HG02623 (cell line): Measurements from ENCODE around the gene TSPOAP1.
A peak's percentile ranks its signal among the peaks of the same experiment; 100 is the strongest.

ENCODE experiments used
- ATAC-seq: cut with Tn5 transposase; IDR thresholded peaks from one replicate; pipeline ENCODE4 v1.9.1; 2021; ENCODE audit warnings: moderate library complexity; ENCODE audit not compliant: unreplicated experiment

Gene TSPOAP1

DNA sequence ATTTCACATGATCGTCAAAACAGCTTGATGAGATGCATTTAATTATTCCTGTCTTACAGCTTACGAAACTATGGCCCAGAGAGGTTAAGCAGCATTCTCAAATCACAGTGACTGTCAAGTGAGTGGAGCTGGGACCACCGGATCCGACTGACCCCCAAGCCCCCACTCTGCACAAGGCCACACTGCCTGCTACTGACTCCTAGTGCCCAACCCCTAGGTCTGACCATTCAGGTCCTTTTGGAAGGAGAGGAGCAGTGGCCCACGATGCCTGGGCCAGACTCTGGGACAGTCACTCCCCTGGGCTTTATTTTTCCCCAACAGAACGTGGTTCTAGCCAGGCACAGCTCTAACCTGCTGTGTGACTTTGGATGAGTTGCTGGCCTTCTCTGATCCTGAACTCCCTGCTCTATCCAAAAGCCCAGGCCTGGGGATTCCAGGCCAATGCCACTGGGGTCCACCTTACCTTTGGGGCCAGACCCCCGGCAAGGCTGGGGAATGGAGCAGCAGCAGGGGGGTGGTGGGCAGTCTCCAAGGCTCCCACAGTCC, 9.9 kb downstream of the TSPOAP1 start:
- ATAC-seq: no peak

DNA sequence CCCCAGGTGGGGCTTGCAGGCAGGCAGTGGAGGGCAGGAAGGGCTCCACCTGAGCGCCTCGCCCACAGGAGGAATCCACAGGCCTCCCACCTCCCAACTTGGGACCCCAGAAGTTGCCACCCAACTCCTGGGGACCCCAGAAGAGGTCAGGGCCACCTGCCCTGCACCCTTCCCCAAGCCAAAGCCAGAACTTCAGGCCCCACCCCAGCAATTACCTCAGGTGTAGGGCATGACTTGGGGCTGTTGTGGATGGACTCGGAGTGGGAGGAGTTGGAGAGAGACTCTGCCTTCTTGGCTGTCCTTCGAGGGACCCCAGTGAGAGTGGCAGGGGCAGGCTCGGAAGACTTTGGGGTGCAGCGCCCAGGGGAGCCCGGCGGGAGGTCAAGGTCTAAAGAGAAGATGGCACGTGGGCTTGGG, 10.5 kb downstream of the TSPOAP1 start:
- ATAC-seq: no peak

DNA sequence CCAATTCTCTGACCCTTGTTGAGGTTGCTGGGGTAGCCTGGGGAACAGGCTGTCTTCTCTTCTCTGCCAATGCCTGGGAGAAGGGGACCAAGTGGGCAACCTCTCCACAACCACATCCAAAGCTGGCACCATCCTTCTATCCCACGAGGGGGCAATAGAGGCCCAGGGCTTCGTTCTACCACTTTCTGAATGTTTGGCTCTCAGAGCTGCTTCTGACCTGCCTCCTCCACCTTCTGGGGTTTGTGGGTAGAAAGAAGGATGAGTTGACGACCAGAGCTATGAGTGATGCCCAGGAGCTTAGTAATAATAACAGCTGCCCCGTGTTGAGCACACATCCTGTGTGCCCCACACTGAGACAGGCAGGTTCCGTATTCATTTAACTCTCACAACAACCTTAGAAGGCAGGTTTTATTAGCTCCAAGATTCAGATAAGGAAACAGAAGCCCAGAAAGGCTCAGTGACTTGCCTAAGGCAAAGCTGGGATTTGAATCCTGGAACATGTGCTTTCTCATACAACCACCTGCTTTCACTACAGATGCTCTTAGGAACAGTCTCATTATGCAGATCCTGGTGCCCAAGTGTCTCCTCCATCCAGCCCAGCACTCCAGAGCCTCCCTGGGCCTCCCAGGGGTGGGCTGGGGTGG, 11.1 kb downstream of the TSPOAP1 start:
- peak; percentile 50 for ATAC-seq

DNA sequence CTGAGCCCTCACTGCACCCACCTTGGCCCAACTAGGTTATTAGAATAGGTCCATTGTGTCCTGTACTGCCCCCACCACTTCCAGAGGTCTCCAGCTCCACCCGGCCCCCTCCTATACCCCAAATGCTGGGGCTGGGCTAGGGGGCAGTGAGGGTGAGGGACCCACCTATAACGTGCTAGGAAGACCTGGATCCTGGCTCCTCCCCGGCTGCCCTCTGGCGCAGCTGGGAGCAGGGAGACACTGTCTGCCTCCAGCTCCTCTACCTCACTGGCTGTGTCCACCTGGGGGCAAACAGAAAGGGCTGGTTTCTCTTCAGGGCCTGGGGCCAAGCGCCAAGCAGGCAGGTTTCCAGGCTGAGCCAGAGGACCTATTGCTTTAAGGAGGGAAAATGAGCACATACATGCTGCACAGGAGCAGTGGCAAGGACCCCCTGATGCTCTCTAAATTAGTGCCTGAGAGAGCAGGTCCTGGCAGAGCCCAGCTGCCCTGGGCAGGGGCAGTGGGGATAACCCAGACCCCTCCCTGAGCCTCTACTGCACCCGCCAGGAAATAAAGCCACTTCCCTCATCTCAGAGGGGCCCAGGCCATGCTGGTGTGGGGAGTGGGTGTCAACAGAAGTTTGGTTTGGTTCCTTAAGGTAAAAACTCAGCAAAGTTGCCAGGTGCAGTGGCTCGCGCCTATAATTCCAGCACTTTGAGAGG, 12.2 kb downstream of the TSPOAP1 start:
- ATAC-seq: no peak

DNA sequence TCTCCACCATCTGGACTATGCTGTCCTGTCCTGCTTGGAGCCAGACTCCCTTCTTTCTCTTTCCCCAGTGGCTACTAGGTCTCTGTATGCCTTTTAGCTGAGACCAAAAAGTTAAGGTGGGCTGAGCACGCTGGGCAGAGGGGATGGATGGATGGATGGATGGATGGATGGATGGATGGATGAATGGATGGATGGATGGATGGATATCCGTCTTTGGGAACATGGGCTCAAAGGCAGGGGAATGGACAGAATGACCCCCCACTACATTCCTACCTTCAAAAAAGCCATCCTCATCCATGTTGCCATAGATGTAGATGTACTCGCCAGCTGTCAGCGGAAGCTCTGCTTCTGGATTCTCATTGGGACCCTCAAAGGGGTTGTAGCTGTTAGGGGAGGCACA, 12.8 kb downstream of the TSPOAP1 start:
- ATAC-seq: no peak

DNA sequence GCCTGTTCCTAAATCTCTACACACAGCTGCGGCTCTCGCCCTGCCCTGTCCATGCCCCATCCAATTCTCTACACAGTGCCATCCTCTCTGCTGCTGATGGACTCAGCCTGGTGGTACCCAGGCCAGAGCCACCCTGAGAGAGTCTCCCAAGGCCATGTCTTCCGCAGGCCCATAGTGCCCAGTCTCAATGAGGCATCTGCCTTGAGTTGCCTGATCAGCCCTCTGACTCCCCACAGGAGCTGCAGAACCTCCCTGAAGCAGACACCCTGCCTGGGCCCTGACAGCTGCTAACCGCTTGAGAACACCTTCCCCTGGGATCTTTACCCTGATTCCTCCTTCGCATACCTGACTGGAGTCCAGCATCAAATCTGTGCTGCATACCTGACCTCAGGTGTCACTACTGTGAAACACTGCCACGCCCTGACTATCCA, 13.3 kb downstream of the TSPOAP1 start:
- ATAC-seq: no peak

DNA sequence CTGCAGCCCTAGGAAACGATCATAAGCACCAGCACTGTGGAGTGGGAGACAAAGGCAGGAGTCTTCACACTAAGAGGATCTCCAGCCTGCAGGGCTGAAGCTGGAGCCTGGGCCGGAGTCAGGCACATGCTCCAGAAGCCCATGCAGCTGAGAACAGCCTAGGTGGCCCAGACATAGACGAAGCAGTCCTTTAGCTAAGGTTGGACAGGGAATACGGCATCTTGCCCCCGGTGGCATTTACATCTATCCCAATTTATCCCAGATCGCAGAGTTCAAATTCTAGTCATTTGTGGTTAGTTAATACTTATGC, 13.9 kb downstream of the TSPOAP1 start:
- no peak for ATAC-seq

DNA sequence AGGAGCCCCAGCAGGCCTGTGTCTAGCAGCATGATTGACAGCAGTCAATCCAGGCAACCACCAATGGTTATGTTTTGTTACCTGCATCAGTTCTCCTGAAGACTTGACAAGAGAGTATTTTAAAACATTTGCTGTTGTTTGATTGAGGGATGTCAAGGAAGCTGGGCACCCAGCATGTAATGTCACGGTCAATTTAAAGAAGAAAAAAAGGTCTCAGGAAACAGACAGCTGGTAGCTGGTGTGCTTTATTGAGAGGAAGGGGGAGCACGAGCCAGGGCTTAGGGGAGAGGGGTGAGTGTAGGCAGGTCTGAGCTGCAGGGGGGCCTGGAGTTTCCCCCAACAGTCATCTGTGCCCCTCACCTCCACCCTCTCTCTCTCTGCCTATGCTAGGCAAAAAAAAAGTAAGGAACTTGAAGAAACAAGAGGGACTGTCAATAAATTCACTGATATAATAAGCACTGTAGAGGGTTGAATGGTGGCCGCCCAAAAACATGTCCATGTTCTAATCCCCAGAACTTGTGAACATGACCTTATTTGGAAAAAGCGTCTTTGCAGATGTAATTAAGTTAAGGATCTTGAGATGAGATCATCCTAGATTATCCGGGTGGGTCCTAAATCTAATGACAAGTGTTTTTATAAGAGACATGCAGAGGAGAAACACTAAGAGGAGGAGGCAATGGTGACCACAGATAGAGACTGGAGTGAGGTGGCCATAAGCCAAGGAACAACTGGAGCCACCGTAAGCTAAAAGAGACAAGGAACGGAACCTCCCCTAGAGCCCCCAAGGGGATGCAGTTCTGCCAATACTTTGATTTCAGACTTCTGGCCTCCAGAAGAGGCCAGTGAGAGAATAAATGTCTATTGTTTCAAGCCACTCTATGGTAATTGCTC, 14.5 kb downstream of the TSPOAP1 start:
- no peak for ATAC-seq

DNA sequence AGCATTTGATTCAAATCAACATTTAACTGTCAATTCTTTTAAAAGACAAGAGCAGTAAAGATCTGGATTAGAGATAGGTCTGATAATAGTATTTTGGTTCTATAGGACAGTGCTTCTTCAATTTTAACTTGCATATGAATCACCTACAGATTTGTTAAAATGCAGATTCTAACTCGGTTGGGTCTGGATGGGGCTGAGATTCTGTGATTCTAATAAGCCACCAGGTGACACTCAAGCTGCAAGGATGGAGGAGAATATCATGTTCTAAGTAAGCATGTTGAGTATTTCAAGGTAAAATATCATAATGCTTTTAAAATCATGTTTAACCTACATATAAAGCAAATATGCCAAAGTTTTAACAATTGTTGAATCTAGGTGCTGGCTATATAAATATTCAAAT, 15.8 kb downstream of the TSPOAP1 start:
- no peak for ATAC-seq

DNA sequence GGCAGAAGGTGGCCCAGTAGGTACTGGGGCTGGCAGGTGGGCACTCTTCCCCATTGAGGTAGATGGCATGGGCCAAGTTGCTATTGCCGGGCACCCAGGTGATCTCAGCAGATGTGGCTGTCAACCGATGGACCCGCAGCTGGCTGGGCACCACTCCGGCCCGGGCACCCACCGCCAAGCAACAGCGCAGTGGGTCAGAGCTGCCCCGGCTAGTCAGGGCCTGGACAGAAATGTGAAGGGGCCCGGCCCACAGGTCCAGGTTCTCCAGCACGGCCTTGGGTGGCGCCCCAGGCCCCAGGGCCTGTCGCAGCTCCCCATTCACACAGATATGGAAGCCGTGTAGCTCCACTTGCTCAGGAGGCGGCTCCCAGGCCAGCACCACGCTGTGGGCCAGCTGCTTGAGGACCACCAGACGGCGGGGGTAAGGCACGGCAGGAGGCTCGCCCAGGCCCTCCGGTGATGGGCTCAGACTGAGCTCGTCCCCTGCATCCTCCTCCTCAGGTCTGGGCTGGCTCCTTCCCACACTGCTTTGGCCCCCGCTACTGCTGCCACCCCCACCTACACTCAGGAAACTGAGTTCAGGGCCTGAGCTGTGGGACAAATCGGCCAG, 16.5 kb downstream of the TSPOAP1 start:
- no peak for ATAC-seq

DNA sequence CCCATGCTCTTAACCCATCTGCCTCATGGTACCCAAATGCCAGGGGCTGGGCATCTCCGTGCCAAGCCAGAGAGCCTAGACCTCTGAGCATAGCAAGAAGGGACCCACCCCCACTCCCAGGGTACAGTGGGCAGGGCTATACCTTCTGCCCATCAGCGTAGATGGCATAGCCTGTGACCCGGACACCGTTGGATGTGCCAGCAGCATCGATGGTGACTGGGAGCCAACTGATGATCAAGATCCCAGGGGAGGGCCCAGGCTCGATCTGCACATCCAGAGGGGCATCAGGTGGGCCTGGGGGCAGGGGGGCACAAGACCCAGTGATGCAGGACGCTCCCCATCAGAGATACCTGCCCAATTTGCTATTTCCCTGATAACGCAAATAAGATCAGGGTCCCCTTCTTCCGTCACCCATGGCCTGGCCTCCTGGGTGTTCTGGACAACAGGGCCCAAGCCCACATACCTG, 17.1 kb downstream of the TSPOAP1 start:
- ATAC-seq: no peak

DNA sequence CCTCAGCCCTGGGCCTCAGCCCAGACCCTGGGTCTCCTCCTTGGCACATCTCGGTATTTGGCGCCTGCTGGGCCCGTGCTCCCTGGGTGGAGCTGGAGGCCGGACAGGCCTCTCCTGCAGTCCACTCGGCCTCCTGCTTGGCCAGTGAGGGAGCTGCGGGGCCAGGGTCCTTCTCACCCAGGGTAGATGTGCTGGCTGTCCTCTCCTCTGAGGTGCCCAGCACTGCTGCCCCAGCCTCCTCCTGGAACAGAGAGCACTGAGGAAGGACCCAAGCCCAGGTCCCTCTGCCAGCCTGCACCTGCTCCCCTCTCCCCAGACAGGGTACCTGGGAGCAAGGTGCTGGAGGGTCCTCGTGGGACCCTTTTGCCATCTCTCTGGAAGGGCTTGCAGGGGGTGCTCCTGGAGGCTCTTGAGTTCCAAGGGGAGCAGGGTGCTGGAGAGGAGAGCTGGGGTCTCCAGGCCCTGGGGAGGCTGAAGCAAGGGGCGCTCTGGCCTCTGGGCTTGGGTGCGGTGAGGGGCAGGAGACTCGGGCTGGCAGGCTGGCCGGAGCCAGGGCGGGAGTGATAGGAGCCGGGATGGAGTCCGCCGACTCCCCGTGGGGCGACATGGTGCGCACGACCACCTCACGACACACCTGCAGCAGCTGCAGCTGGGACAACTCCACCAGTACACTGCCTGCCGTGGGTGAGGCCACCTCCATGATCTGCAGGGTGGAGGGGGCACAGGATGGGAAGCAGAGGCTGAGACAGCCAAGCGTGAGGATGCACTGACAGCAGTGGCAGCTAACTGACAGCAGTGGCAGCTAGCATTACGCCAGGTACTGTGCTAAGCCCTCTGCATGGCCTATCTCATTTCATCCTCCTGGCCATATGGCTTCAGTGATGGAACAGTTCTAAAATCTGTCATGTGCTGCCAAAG, 17.8 kb downstream of the TSPOAP1 start:
- no peak for ATAC-seq

DNA sequence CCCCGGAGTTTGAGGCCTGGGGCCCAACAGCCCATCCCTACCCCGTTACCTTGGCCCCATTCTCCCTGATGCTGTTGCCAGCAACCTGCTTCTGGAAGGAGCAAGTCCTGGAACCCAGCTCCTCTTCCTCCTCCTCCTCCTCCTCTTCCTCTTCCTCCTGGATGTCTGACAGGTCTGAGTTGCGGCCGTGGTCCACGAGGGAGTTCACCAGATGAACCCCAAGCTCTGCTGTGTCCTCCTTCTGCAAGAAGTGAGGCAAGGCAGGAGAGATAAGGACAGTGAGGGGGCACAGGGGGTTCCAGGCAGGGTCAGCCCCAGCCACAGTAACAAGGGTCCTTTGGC, 18.7 kb downstream of the TSPOAP1 start:
- no peak for ATAC-seq

DNA sequence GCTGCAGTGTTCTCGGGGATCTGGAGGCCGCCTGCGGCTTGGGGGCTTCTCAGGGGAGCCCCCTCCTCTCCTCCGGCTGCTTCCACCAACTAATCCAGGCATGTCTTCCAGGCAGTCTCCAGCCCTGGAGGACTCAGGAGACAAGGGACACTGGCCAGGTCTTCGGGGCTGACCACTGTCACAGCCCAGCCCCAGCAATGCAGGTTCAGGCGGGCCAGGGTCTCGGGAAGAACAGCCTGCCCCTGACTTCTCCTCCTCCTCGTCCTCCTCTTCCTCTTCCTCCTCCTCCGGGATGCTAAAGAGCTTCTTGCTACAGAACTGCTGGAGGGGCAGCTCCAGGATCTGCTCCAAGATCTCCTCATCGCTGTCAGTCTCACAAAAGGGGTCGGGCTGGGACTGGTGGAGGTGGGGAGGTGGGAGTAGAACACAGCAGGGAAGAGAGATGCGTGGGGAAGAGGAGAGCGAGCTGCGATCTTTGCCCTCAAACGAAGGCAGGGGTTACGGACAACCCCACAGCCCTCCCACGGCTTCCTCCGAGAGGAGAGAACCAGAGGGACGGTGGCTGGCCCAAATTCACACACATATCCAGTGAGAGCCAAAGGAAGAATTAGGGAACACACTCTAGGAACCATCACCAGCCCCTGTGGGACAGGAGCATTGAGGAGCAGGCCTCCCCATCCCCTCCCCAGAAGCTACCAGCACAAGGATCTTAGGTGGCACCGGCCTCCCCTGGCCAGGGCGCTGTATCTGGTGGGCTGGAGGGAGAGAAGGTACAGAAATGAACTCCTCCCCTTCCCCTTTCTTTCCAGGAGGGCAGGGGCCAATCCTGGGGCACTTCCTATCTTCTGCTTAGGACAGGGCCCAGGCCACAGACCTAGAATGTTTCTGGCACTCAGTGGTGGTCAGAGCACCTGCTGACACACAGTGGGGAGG, 19.3 kb downstream of the TSPOAP1 start:
- no peak for ATAC-seq

DNA sequence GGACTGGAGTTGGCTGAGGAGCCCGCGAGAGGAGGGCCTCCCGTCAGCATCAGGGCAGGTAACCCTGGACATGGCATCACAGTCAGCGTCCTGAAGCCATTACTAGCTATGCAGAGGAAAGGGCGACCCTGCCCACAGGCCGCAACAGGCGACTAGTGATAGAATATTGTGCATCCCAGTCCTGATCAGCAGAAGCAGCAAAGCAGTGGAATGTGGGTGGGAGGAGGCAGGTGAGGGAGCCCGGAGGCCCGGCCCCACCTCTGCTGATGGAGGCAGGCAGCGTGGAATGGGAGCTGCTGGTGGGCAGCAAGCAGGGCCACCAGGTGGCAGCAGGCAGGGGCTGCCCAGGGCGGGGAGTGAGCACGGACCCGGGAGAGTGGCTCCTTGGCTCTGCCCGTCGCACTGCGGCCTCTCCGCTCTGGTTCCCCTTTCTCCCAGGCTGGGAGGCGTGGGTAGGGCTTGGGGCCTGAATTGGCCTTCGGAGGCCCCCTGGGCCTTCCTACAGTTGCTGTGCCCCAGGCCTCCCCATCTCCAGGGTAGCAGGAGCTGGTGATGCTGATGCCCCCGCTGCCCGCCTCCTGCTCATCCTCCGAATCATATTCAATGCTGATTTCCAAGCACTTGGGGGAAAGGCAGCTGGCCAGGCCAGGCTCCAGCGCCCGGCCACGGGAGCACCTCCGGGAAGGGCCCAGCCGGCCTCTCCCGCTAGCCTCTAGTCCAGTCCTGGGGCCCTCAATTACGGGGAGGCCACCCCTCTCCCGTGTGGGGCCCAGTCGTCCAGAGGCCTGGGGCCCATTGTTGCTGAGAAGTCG, 20.2 kb downstream of the TSPOAP1 start:
- no peak for ATAC-seq

DNA sequence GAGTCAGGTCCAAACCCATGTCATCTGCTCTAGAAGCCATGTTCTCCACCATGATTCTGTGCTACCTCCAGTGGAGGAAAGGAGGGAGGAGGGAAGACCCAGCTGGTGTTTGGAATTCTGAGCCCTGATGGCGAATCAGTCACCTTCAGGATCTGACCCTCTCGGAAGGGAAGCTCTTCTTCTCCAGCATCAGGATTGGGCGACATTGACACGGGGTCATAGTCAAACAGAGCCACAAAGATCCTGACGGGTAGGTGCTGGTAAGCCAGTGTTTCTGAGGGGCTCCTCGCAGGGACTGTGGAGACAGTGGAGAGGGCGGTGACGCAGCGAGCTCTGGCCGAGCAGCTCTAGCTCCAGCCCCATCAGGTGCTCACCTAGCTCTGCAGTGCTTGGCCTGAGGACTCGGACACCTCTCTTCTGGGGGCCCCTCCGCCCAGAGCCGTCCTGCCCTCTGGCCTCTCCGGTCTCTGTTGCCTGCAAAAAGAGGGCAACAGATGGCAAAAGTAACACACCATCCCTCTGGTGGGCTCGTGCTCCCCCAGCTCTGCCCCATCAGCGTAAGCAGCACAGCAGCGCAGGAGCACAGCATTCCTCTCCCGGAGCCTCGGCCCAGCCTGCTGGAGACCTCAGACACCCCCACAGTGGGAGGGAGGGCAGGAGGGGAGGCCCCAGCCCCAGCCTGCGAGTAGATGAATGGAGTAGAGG, 21.0 kb downstream of the TSPOAP1 start:
- no peak for ATAC-seq

DNA sequence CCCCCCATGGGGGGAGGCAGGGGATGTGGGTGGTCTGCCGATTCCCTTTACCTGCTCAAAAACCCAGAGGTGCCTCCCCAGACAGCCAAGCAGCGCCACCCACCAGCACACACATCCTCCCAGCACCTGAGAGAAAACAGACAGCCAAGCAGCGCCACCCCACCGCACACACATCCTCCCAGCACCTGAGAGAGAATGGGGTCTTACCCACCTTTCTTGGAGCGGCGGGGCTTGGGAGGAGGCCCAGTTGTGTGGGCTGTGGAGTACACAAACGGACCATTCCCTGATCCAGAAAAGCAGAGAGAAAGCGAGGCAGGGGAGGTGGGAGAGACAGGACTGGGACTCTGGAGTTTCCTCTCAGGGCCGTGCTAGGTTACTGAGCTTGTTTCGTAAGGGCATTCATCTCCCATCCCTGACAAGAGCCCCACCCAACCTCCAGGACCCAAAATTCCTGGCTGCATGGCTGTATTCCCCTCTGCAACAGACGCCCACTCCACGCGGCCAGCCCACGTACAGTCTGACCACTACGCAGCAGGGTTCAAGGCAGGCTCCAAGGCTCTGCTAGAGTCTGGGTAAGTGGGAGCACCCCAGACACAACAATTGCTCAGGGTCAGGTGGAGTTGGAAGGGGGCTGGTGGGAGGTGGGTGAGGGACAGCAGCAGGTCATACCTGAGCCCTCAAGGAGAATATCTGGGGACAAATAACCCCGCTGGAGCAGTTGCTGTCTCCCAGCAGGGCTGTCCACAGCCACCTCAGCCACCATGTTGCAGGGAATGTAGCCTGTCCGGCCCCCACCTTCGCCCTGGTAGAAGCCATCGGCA, 22.3 kb downstream of the TSPOAP1 start:
- ATAC-seq: no peak
